Stromal cell of bone marrow (primary cell): ENCODE results near the gene TNFRSF17.
A peak's percentile ranks its signal among the peaks of the same experiment; 100 is the strongest.
"Not testable (repeated sequence)": the region's sequence is repeated elsewhere in the genome, so short reads cannot be mapped to it uniquely, and the experiment has no call there.

Source experiments
- DNase-seq: peaks from one replicate; pipeline ENCODE4 v3.0.0-alpha.2; 2012; ENCODE audit warnings: low read depth

TNFRSF17 gene

DNA sequence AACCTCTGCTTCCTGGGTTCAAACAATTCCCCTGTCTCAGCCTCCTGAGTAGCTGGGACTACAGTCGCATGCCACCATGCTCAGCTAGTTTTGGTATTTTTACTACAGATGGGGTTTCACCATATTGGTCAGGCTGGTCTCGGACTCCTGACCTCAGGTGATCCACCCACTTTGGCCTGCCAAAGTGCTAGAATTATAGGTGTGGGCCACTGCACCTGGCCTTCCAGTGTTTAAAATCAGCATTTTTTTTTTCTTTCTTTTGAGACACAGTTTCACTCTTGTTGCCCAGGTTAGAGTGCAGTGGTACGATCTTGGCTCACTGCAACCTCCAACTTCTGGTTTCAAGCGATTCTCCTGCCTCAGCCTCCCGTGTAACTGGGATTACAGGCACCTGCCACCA lies 5.3 kb downstream of the TNFRSF17 start:
- not testable (repeated sequence) for DNase-seq

DNA sequence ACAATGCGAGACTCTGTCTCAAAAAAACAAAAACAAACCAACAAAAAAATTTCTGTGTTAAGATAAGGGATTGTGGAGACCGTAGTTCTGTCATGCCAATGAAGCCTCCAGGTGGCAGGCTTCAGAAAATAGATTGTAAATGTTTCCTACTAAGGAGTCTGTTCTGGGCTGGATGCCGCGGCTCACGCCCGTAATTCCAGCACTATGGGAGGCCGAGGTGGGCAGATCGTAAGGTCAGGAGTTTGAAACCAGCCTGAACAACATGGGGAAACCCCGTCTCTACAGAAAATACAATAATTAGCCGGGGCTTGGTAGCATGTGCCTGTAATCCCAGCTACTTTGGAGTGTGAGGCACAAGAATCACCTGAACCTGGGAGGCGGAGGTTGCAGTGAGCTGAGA lies 7.1 kb downstream of the TNFRSF17 start:
- no peak for DNase-seq

DNA sequence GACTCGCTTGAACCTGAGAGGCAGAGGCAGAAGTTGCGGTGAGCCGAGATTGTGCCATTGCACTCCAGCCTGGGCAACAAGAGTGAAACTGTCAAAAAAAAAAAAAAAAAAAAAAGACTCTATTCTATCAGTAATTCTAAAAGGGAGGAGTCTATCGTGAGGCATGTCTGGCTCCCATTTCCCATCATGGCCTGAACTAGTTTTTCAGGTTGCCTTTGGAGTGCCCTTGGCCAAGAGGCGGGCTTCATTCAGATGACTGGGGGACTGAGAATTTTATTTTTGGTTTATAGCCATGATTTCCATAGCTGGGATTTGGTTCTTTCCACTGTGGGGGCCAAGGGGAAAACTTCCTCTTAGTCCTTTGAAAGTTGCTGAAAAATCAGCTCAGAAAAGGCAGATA lies 8.1 kb downstream of the TNFRSF17 start:
- DNase-seq, result no peak

DNA sequence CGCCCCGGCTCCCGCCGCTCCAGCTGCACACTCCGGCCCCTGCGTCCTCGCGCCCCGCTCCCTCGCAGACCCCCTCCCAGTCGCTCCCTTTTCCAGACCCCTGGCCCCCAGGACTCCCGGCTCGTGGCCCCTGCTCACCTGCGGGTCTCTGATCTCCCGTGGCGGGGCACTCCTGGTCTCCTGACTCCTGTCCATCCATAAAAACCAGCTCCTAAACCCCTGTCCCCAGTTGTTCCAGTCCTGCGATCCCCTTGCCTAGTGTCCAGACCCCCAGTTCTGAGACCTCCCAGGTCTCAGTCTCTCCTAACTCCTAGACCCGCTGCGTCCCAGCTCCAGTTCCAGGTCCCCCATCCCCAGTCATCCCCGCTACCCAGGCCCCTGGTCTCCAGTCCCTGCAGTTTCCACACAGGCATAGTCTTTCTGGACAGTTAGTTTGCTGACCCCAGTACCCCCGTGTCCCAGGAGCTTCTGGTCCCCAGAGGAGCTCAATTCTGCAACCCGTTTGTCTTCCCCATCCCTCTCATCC lies 11.9 kb downstream of the TNFRSF17 start:
- no peak for DNase-seq

DNA sequence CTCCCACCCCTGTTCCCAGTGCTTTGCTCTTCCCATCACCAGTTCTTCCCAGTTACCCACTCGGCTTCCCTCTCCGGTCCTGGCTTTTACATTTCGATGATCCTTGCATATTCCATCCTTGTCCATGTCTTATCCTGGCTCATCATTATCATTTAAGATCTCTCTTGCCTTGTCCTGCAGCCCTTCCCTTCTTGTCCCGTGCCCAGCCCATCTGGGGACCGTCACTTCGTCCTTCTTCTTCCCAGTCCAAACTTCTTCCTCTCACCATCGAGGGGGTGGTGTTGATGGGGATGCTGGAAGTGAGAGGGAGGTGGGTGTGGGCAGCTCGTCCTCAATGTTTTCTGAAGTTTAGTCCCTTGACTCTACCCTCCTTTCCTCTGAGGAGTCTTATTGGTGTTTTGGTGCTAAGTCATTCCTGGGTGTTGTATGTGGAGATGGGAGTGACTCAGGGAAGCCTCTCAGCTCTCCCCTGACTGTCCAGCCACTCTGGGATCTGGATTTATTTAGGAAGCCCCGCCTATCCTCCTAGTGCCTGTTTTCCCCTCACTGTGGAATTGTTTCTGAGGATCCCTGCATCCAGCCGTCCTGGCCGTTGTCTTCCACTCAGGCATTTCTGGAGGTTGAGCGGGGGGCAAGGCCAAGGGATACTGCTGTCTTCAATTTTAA lies 12.5 kb downstream of the TNFRSF17 start:
- DNase-seq, result peak; percentile 85

DNA sequence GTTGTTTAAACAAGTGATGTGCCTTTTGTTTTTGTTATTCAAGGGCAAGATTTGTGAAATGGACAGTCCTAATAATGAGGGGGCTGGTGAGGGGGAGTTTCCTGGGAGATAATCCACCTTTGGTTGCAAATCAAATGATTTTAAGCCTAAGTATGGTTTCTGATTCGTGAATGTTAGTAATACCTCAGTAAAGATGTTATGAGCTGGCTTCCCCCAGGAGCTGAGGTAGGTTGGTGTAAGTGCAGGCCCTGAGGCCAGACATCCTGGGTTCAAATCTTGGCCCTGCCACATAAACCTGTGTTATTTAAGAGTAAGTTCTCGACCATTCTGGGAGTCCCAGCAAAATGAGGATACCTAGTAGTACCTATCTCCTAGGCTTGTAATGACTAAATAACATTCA lies 13.1 kb downstream of the TNFRSF17 start:
- DNase-seq, result no peak

DNA sequence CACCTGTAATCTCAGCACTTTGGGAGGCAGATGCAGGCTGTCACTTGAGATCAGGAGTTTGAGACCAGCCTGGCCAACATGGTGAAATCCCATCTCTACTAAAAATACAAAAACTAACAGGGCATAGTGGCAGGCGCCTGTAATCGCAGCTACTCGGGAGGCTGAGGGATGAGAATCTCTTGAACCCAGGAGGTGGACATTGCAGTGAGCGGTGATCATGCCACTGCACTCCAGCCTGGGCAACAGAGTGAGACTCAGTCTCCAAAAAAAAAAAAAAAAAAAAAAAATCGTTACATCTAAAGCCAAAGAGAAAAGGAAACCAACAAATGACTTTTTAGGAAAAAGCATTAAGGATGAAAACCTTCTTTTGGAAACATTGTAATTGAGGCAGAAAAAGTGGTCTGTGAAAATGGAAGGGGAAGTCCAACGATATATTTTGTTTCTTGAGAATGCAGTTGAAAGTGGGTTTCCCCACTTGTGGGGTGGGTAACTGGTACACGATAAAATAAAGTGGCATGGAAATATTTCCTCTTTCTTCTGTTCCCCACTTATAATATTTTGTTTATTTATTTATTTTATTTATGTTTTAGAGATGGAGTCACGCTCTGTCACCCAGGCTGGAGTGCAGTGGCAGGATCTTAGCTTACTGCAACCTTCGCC lies 14.1 kb downstream of the TNFRSF17 start:
- no peak for DNase-seq

DNA sequence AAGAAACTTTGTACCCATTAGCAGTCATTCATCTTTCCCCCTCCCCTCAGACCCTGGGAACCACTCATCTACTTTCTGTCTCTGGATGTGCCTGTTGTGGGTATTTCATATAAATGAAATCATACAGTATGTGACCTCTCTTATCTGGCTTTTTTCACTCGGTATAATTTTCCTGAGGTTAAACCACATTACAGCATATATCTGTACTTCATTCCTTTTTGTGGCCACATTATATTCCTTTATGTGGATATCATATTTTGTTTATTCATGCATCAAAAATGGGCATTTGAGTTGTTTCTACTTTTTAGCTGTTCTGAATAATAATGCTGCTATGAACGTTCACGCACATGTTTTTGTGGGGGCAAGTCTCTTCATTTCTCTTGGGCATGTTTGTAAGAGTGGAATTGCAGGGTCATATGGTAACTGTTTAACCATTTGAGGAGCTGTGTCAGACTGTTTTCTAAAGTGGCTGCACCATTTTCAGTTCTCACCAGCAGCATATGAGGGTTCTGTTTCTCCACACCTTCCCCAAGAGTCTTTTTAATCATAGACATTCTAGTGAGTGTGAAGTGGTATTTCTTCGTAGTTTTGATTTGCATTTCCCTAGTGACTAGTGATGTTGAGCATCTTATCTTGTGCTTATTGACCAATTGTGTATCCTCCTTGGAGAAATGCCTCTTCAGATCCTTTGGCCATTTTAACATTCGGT lies 15.3 kb downstream of the TNFRSF17 start:
- DNase-seq, result no peak

DNA sequence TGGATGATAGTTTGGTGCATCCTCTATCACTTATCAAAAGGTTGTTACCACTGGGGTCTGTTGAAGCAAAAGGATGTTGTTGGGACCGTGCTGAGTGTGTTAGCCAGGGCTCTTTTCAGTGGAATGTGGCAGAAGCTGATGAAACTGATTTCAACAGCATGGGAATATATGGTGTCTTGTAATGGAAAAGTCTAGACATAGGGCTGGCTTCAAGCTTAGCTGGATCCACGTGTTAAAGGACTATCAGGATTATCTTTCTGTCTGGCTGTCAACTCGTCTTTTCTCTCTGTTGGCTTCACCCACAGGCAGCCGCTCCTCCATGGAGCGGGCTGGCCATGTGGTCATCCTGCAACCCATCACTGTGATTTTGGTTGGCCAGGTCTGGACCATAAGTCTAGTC lies 20.2 kb downstream of the TNFRSF17 start:
- no peak for DNase-seq

DNA sequence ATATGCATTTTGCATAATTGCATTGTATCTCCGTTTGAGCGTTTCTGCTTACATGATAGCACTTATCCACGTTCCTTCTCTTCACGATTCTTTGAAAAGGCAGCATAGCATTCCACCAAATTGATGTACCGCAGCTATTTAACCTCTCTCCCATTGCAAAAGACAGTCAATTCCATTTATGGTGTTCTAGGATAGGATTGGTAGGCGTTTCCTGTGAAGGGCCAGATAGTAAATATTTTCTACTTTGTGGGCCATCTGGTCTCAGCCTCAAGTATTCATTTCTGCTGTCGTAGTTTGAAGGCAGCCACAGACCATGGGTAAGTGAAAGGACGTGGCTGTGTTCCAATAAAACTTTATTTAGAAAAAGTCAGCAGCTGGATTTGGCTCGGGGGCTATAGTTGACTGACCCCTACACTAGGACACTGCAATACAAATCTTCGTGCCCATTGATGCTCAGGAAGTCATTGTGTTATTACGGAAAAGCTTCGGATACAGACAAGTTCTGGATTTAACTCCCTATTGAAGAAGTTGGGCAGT lies 21.6 kb downstream of the TNFRSF17 start:
- DNase-seq, result no peak

DNA sequence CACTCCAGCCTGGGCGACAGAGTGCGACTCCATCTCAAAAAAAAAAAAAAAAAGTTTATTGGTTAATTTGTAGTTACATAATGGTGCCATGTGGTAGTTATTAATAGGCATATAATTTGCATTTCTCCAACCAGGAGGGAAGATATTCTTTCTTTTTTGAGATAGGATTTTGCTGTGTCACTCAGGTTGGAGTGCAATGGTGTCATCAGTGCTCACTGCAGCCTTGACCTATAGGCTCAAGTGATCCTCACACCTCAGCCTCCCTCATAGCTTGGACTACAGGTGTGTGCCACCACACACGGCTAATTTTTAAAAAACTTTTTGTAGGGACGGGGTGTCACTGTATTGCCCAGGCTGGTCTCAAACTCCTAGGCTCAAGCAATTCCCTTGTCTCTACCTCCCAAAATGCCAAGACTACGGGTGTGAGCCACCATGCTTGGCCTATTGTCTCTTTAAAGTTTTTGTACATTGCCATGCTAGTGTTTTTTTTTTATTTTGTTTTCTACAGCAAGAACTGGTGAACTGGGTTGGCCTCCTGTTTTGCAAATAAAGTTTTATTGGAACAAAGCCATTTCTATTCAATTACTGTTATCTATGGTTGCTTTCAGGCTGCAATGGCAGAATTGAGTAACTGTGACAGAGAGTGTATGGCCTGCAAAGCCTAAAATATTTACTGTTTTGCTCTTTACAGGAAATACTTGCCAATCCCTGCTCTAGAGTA lies 23.4 kb downstream of the TNFRSF17 start:
- DNase-seq, result no peak

DNA sequence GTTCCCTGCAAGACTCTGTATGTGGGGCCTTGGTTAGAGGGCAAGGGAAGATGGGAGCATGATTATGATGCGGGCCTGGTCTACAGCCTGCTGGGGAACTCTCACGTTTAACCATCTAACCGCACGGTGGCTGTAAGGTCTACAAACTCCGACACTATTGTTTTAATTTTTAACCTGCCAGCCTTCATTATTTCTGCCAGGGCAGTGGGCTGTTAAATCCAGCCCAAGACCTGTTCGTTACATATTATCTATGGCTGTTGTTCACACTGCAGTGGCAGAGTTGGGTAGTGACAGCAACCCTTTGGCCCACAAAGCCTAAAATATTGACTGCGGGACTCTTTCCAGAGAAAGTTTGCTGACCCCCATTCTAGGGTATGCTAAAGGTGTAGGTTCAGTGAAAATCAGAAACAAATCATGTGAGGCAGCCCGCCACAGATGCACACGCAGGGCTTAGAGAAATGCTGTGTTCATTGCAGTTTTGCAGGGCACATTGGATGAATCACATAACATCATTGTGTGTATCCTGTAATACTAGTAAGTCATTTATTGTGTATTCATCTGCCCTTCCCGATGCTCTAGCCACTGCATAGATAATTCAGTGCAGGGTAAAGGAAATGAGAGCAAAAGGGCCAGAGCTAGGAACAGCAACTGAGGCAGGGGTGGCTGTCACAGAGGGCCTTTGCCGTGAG lies 25.8 kb downstream of the TNFRSF17 start:
- no peak for DNase-seq

DNA sequence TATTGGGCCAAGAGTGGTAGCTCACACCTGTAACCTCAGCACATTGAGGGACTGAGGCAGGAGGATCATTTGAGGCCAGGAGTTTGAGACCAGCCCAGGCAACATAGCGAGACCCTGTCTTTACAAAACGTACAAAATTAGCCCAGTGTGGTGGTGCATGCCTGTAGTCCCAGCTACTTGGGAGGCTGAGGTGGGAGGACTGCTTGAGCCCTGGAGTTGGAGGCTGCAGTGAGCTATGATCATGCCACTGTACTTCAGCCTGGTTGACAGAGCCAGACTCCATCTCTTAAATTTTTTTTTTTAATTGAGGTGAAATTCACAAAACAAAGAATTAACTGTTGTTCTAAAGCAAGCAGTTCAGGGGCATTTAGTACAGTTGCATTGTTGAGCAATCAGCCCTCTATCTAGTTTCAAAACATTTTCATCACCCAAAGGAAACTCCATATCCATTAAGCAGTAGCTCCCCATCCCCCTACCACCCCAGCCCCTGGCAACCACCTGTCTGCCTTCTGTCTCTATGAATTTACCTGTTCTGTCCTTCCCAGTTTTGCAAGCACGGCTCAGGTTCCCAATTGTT lies 27.1 kb downstream of the TNFRSF17 start:
- no peak for DNase-seq

DNA sequence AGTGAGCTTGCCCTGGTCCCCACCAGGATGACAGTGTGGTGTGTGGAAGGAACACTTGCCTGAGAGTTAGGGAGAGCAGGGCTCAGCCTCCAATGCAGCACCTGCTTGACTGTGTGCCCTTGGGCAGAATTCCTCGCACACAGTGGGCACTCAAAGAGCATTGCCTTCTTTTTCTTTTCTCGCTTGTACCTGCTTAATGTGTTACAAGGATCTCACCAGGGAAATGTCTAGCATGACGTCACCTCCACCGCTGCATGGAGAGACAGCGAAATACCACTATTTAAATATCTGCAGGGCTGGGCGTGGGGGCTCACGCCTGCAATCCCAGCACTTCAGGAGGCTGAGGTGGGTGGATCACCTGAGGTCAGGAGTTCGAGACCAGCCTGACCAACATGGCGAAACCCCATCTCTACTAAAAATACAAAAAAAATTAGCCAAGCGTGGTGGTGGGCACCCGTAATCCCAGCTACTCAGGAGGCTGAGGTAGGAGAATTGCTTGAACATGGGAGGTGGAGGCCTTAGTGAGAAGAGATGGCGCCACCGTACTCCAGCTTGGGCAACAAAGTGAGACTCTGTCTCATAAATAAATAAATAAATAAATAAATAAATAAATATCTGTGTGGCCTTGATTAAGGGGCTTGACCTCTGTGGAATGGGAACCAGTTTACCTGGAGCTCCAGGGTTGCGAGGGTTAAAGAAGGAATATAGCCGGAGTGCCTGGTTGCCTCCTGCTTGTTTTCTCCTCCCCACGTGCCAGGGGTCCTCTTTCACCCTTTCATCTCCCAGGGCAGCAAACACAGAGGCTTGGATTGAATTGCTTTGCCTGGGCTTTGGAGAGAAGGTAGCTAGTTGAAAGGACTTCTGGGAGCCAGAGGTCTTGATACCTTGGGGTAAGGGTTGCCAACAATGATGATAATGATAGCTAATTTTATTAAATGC lies 27.8 kb downstream of the TNFRSF17 start:
- DNase-seq, result no peak

DNA sequence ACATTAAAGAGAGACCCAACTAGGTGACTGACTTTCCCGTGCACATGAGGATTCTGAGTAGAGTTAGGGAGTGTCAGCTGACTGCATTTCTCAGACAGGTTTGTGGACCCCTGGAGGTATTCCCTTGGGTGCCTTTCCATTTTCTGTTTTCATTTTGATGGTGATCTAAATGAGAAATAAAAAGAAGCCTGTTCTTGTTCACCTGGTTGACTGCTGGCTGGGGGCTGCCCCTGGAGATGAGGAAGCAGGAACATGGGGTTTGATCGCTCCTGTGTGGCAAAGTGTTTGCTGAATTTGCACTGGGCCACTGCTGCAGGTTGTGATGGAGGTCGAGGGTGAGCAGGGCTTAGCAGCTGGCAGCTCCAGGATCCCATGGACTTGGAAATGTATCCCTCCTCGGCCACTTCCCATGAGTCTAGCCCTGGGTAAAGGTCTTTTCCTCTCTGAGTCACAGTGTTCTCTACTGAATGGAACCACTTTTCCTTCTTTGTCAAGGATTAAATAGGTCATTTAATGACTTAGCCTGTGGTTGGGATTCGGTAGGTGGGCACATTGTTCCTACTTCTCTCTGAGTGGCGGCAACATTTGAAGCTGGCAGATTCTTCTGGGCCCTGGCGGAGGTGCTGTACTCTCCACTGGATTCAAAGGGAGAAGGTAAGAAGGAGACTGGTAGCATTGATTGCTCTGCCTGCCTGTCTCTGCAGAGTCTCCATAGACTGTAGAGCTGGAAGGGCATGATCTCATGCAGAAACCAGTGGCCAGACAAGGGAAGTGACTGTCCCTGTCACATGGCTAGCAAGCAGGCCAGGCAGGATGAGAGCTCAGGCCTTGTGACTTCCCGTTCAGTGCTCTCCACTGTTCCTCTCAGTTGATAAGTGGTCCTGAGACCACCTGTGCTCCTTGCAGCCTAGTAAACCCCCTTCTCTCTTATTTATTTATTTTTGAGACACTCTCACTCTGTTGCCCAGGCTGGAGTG lies 29.4 kb downstream of the TNFRSF17 start:
- no peak for DNase-seq

DNA sequence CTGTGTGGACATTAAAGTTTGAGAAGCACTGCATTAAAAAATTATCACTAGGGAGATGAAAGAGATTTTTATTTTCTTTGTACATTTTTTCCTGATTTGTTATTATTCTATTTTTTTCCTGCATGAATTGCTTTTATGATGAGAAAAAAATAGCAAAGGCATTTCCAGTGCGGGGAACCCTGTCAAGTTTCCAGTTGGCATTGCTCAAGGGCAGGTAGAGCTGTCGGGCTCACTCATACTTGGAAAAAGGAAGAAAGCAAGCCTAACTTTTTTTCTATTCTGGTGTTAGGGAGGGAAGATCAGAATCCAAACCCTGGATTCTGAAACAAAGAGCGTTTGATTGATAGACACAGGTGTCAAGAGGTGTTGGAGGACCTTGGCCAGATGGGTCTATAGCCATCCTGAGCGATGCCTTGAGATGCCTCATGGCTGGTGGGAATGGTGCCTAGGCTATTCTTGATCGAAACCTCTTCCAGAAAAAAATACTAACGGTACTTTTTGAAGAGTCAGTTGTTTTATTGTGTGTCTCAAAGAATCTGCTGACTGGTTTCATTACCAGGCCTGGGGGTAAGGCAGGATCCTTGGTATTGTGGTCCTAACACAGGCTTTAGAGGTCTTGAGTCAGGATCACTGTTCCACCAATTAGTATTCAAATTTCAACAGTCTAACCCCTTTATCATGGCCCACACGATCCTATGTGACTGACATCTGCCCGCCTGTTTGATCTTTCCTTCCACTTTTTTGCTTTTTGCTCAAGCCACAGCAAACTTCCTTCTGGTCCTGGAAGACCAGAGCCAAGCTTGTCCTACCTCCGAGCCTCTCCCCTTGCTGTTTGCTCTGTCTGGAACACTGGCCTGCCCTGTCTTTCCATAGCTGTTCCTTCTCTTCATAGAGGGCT lies 31.7 kb downstream of the TNFRSF17 start:
- no peak for DNase-seq

DNA sequence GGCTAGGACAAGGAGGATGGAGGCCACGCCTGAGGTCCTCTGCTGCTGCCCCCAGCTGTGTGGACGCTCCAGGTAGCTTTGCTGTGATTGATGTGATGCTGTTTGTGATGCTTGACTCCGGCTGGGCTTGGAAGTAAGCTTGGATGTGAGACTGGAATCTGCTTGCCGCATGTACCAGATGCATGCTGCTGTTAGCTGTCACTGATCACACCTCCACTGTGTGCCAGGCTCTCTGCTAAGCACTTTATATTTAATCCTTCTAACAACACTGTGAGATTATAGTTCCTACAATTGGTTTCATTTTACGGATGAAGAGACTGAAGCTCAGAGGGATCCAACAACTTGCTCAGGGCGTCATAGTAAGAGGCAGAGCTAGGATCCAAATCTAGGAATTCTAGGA lies 35.0 kb downstream of the TNFRSF17 start:
- DNase-seq, result no peak
